KMS-11 (cell line): ENCODE measurements around the gene ERFE.

Experiments
- H2AFZ ChIP-seq: fragments of 200-600 bp; sonication (generic); 2 replicates; pipeline ENCODE4 v1.6.1; 2016; ENCODE audit warnings: antibody characterized with exemption, mixed run types, low read depth
- H3K27ac ChIP-seq: fragments of 200-600 bp; sonication (generic); 2 replicates; pipeline ENCODE4 v1.6.1; 2016; ENCODE audit warnings: mild to moderate bottlenecking, mixed run types
- H3K27me3 ChIP-seq: fragments of 200-600 bp; sonication (generic); 2 replicates; pipeline ENCODE4 v1.6.1; 2017; ENCODE audit warnings: mild to moderate bottlenecking, low read depth, mixed run types, moderate library complexity; ENCODE audit not compliant: insufficient read depth
- H3K36me3 ChIP-seq: fragments of 200-600 bp; sonication (generic); 2 replicates; pipeline ENCODE4 v1.6.1; 2017; ENCODE audit warnings: mild to moderate bottlenecking, mixed run types; ENCODE audit not compliant: insufficient read depth
- H3K4me1 ChIP-seq: fragments of 200-600 bp; sonication (generic); 2 replicates; pipeline ENCODE4 v1.6.1; 2016; ENCODE audit warnings: mild to moderate bottlenecking, low read depth, mixed run types; ENCODE audit not compliant: poor library complexity, severe bottlenecking
- H3K4me2 ChIP-seq: fragments of 200-600 bp; sonication (generic); 2 replicates; pipeline ENCODE4 v1.7.0; 2016; ENCODE audit warnings: mild to moderate bottlenecking, mixed run types
- H3K4me3 ChIP-seq: fragments of 200-600 bp; sonication (generic); IDR thresholded peaks from 2 replicates; pipeline ENCODE4 v1.6.1; 2017; ENCODE audit warnings: low read depth, low read length, mixed read lengths; ENCODE audit not compliant: insufficient read depth
- H3K79me2 ChIP-seq: fragments of 200-600 bp; sonication (generic); 2 replicates; pipeline ENCODE4 v1.6.1; 2016; ENCODE audit warnings: low read depth, mixed run types; ENCODE audit not compliant: insufficient read depth
- H3K9ac ChIP-seq: fragments of 200-600 bp; sonication (generic); 2 replicates; pipeline ENCODE4 v1.6.1; 2016; ENCODE audit warnings: mild to moderate bottlenecking, mixed run types
- H4K20me1 ChIP-seq: fragments of 200-600 bp; sonication (generic); 2 replicates; pipeline ENCODE4 v1.6.1; 2016; ENCODE audit warnings: mild to moderate bottlenecking, mixed run types; ENCODE audit not compliant: insufficient read depth
- TF ChIP-seq, protein P1 (sequence below): fragments of 200-600 bp; sonication (generic); conservative IDR thresholded peaks from 2 replicates; pipeline ENCODE4 v1.6.1; 2017; ENCODE audit warnings: low read depth, mild to moderate bottlenecking, antibody characterized with exemption, low read length, moderate library complexity, mixed read lengths

The ERFE gene

DNA sequence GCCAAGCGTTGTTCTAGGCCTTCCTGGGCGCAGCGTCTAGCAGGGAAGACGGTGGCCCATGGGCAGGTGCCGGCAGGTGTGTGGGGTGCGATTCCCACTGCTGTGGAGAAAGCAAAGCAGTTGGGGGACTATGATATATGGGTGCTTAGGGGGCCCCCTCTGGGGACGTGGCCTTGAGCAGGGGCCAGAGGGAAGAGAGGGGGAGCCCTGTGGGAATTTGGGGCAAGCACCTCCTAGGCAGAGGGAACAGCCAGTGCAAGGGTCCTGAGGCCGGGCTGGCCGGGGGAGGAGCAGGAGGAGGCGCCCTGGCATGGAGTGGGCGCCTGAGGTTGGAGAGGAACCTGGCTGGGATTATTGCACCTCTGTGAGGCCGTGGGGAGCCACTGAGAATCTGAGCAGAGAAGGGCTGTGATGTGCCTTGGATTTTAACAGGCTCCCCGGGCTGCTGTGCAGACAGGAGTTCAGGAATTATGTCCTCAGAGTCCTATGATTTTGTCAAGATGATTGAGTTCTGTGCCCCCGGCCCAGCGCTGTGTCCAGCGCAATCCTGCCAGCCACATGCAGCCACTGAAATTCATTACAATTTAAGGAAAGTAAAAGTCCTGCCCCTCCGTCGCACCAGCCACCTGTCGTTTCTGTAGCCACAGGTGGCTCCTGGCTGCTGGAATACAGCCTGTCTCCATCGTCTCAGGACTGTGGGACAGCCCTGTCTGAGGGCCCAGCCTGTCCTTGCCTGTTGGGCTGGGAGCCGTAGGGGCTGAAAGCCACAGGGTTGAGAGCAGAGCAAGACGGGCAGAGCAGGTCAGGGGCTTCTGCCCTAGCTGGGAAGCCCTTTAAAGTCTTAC lies 29.4 kb upstream of the ERFE start:
- H3K9ac ChIP-seq: no peak overlapping the region
- H3K79me2 ChIP-seq: no peaks in the 10 kb centered on the region
- TF ChIP-seq, protein P1, sequence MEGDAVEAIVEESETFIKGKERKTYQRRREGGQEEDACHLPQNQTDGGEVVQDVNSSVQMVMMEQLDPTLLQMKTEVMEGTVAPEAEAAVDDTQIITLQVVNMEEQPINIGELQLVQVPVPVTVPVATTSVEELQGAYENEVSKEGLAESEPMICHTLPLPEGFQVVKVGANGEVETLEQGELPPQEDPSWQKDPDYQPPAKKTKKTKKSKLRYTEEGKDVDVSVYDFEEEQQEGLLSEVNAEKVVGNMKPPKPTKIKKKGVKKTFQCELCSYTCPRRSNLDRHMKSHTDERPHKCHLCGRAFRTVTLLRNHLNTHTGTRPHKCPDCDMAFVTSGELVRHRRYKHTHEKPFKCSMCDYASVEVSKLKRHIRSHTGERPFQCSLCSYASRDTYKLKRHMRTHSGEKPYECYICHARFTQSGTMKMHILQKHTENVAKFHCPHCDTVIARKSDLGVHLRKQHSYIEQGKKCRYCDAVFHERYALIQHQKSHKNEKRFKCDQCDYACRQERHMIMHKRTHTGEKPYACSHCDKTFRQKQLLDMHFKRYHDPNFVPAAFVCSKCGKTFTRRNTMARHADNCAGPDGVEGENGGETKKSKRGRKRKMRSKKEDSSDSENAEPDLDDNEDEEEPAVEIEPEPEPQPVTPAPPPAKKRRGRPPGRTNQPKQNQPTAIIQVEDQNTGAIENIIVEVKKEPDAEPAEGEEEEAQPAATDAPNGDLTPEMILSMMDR: no peak
- no peak overlapping the region for H3K4me3 ChIP-seq
- no peaks in the 10 kb centered on the region for H3K36me3 ChIP-seq
- H3K27ac ChIP-seq: no peak overlapping the region
- no peak overlapping the region for H2AFZ ChIP-seq
- H3K27me3 ChIP-seq: 0 out of 2 replicates have a peak, but pooled peaks cover 2% of the 10 kb centered on the region
- H3K4me2 ChIP-seq: no peak overlapping the region
- H3K4me1 ChIP-seq: no peaks in the 10 kb centered on the region
- no peaks in the 10 kb centered on the region for H4K20me1 ChIP-seq

DNA sequence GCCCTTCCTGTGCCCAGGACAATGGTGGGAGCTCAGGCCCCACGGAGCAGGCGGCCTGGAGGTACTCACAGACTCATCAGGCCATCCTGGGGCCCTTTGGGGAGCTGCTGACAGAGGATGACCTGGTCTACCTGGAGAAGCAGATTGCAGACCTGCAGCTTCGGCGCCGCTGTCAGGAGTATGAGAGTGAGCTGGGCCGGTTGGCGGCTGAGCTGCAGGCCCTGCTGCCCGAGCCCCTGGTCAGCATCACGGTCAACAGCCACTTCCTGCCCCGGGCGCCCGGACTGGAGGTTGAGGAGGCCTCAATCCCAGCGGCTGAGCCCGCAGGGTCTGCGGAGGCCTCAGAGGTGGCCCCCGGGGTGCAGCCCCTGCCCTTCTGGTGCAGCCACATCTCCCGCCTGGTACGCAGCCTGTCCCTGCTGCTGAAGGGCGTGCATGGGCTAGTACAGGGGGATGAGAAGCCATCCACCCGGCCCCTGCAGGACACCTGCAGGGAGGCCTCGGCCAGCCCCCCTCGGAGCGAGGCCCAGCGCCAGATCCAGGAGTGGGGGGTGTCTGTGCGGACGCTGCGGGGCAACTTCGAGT lies 28.6 kb upstream of the ERFE start:
- no peak overlapping the region for H3K4me3 ChIP-seq
- TF ChIP-seq, protein P1: no peak
- H3K9ac ChIP-seq: no peak overlapping the region
- H3K79me2 ChIP-seq: no peaks in the 10 kb centered on the region
- H3K27ac ChIP-seq: no peak overlapping the region
- H3K36me3 ChIP-seq: no peaks in the 10 kb centered on the region
- H4K20me1 ChIP-seq: no peaks in the 10 kb centered on the region
- H3K27me3 ChIP-seq: 0 out of 2 replicates have a peak, but pooled peaks cover 2% of the 10 kb centered on the region
- no peaks in the 10 kb centered on the region for H3K4me1 ChIP-seq
- H2AFZ ChIP-seq: no peak overlapping the region
- no peak overlapping the region for H3K4me2 ChIP-seq

DNA sequence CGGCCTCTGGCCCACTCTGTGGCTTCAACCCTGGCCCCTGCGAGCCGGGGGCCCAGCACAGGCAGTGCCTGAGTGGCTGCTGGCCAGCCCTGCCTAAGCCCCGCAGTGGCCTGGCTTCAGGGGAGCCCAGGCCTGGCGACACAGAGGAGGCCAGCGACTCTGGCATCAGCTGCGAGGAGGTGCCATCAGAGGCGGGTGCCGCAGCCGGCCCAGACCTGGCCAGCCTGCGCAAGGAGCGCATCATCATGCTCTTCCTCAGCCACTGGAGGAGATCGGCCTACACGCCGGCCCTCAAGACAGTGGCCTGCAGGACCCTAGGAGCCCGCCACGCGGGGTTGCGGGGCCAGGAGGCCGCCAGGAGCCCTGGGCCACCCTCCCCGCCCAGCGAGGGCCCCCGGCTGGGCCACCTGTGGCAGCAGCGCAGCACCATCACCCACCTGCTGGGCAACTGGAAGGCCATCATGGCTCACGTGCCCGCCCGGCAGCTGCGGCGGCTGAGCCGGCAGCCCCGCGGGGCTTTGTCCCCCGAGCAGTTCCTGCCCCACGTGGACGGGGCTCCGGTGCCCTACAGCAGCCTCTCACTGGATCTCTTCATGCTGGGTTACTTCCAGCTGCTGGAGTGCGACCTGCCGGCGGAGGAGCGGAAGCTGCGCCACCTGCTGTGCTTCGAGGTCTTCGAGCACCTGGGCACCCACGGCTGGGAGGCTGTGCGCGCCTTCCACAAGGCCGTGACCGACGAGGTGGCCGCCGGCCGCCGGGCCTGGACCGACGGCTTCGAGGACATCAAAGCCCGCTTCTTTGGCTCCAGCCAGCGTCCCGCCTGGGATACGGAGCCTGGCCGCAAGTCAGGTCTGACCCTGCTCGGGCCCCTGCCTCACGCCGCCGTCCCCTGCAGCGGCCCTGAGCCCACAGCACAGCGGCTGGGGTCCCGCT lies 27.8 kb upstream of the ERFE start:
- Histone ChIP-seq H3K36me3 (no peaks in the 10 kb centered on the region), H3K4me1 (no peaks in the 10 kb centered on the region), H3K9ac (no peak overlapping the region), H3K27ac (no peak overlapping the region), H4K20me1 (no peaks in the 10 kb centered on the region), H3K79me2 (no peaks in the 10 kb centered on the region), H3K27me3 (0 out of 2 replicates have a peak, but pooled peaks cover 2% of the 10 kb centered on the region), H3K4me2 (no peak overlapping the region), H2AFZ (no peak overlapping the region), H3K4me3 (no peak overlapping the region)
- TF ChIP-seq, protein P1: no peak

DNA sequence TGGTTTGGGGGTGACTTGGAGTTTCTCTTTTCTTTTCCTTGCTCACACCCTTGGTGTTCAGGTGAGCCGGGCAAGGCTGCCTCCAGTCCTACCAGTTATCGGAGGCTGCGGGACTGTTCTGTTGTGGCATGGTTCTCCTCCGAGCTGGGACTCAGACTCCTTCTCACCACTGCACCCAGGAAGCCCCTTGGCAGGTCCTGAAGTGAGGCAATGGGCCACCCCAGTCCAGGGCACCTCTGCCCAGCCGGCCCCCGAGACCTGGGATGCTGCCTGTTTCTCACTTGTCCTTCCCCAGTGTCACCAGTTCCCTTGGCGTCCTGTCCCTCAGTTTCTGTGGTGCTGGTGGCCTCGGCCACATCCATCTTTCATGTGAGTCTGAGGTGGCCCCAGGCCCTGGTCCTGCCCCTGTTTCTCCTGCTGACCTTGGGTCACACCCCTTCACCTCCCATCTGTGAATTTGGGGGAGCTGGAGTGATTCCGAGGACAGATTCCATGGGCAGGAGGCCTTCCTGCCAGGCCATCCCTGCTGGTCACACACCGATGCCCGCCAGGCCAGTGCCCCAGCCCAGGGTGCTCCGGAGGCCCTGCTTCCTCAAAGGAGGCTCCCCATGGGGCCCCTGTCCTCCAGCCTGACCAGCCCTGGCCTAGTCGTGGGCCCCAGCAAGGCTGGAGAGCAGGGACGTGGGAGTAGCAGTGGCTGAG lies 26.9 kb upstream of the ERFE start:
- 0 out of 2 replicates have a peak, but pooled peaks cover 2% of the 10 kb centered on the region for H3K27me3 ChIP-seq
- no peaks in the 10 kb centered on the region for H3K4me1 ChIP-seq
- no peaks in the 10 kb centered on the region for H3K36me3 ChIP-seq
- H4K20me1 ChIP-seq: no peaks in the 10 kb centered on the region
- TF ChIP-seq, protein P1: no peak
- no peak overlapping the region for H3K27ac ChIP-seq
- H2AFZ ChIP-seq: no peak overlapping the region
- H3K4me2 ChIP-seq: no peak overlapping the region
- no peaks in the 10 kb centered on the region for H3K79me2 ChIP-seq
- H3K9ac ChIP-seq: no peak overlapping the region
- H3K4me3 ChIP-seq: no peak overlapping the region
